MM.1S (cell line): ENCODE measurements around the gene ZCCHC2.

Experiments used
- DNase-seq: peaks from one replicate; pipeline ENCODE4 v3.0.0-alpha.2; 2015
- H2AFZ ChIP-seq: fragments of 300-600 bp; sonication (generic); 2 replicates; pipeline ENCODE4 v1.6.0; 2016; ENCODE audit warnings: antibody characterized with exemption, low read length
- H3F3A ChIP-seq: fragments of 300-600 bp; sonication (generic); 2 replicates; pipeline ENCODE4 v1.6.1; 2016; ENCODE audit warnings: mild to moderate bottlenecking, antibody characterized with exemption, low read length, moderate library complexity, mixed read lengths; ENCODE audit not compliant: insufficient read depth
- H3K27ac ChIP-seq: fragments of 300-600 bp; sonication (generic); 2 replicates; pipeline ENCODE4 v1.5.1; 2016; ENCODE audit warnings: mild to moderate bottlenecking, low read length
- H3K27me3 ChIP-seq: fragments of 300-600 bp; sonication (generic); replicated peaks from 2 replicates; pipeline ENCODE4 v1.6.0; 2016; ENCODE audit warnings: low read length; ENCODE audit not compliant: insufficient read depth
- H3K36me3 ChIP-seq: fragments of 300-600 bp; sonication (generic); replicated peaks from 2 replicates; pipeline ENCODE4 v1.6.1; 2016; ENCODE audit warnings: mild to moderate bottlenecking, low read length, mixed read lengths; ENCODE audit not compliant: insufficient read depth
- H3K4me1 ChIP-seq: fragments of 300-600 bp; sonication (generic); 2 replicates; pipeline ENCODE4 v1.6.1; 2016; ENCODE audit warnings: low read length, mixed read lengths
- H3K4me2 ChIP-seq: fragments of 300-600 bp; sonication (generic); 2 replicates; pipeline ENCODE4 v1.6.0; 2016; ENCODE audit warnings: low read depth, low read length
- H3K4me3 ChIP-seq: fragments of 300-600 bp; sonication (generic); 2 replicates; pipeline ENCODE4 v1.5.1; 2016; ENCODE audit warnings: low read length, mixed read lengths
- H3K79me2 ChIP-seq: fragments of 300-600 bp; sonication (generic); 2 replicates; pipeline ENCODE4 v1.6.1; 2016; ENCODE audit warnings: mixed run types, low read length, mixed read lengths
- H3K9ac ChIP-seq: fragments of 300-600 bp; sonication (generic); 2 replicates; pipeline ENCODE4 v1.6.1; 2016; ENCODE audit warnings: low read length, mixed read lengths
- H3K9me2 ChIP-seq: fragments of 300-600 bp; sonication (generic); replicated peaks from 2 replicates; pipeline ENCODE4 v1.6.1; 2016; ENCODE audit warnings: mild to moderate bottlenecking, low read length, mixed read lengths; ENCODE audit not compliant: insufficient read depth
- H3K9me3 ChIP-seq: fragments of 300-600 bp; sonication (generic); replicated peaks from 2 replicates; pipeline ENCODE4 v1.6.1; 2016; ENCODE audit warnings: mild to moderate bottlenecking, low read length, mixed read lengths; ENCODE audit not compliant: insufficient read depth
- H4K20me1 ChIP-seq: fragments of 300-600 bp; sonication (generic); 2 replicates; pipeline ENCODE4 v1.6.1; 2016; ENCODE audit warnings: mild to moderate bottlenecking, low read length, moderate library complexity, mixed read lengths; ENCODE audit not compliant: insufficient read depth
- EZH2 ChIP-seq: fragments of 300-600 bp; sonication (generic); optimal IDR thresholded peaks from 2 replicates; pipeline ENCODE3; 2017; ENCODE audit warnings: low read depth, mild to moderate bottlenecking, antibody characterized with exemption, low read length, mixed read lengths
- EZH2phosphoT487 ChIP-seq: fragments of 300-600 bp; sonication (generic); IDR thresholded peaks from 2 replicates; pipeline ENCODE4 v1.6.1; 2018; ENCODE audit warnings: antibody characterized with exemption, low read length
- TF ChIP-seq, protein P1 (sequence below): fragments of 300-600 bp; sonication (generic); IDR thresholded peaks from 2 replicates; pipeline ENCODE4 v1.5.1; 2016; ENCODE audit warnings: antibody characterized with exemption, low read length, mixed read lengths

ZCCHC2 gene

DNA sequence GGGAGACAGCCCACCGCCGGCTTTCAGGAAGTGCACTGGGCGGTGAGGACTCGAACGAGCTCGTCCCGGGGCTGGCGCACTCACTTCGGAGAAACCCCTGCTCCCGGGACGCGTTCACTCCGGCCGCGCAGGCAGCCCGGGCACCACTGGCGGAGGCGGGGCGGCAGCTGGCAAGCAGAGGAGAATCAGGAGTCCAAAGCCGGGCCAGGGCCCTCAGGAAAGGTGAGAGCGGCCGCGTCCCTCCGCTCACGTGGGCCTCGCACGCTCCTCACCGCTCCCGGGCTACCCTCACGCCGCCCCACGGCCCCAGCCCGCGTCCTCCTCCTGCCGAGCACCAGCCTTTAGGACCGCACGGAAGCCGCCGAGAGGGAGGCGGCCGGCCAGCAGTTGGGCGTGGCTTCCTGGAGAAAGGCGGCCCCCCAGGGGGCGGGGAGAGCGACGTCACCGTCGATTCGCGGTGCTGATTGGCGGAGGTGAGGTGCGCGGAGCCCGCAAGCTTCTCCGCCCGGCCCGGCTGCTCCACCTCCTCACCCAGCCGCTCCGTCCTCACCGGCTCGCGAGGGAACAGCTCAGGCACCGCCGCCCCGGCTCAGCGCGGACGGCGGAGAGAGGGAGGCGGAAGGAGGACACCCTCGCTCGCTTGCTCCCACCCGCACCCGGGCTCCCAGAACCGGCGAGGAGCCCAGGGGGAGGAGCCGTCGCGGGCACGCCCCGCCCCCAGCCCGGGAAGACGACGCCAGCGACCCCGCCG, at the start of gene ZCCHC2:
Gene ZCCHC2, plus strand, starts transcription at position 522 of the 751 bp plus-strand sequence. CDS start 400 bp downstream, outside the sequence.
- no peaks in the 10 kb centered on the region for H3K9me2 ChIP-seq
- no peaks in the 10 kb centered on the region for H3K79me2 ChIP-seq
- H3K27me3 ChIP-seq, result peaks cover 61% of the 10 kb centered on the region
- peaks cover 6% of the 10 kb centered on the region; the same call in 1 of the 2 replicates for H3K4me1 ChIP-seq
- H3K4me2 ChIP-seq, result peak within 1 kb of the TSS; percentile 85
- H3K9me3 ChIP-seq, result no peaks in the 10 kb centered on the region
- H4K20me1 ChIP-seq, result no peaks in the 10 kb centered on the region
- peak within 1 kb of the TSS; percentile 81 for H3K4me3 ChIP-seq
- TF ChIP-seq EZH2phosphoT487 (no peak), EZH2 (no peak)
- TF ChIP-seq, protein P1, sequence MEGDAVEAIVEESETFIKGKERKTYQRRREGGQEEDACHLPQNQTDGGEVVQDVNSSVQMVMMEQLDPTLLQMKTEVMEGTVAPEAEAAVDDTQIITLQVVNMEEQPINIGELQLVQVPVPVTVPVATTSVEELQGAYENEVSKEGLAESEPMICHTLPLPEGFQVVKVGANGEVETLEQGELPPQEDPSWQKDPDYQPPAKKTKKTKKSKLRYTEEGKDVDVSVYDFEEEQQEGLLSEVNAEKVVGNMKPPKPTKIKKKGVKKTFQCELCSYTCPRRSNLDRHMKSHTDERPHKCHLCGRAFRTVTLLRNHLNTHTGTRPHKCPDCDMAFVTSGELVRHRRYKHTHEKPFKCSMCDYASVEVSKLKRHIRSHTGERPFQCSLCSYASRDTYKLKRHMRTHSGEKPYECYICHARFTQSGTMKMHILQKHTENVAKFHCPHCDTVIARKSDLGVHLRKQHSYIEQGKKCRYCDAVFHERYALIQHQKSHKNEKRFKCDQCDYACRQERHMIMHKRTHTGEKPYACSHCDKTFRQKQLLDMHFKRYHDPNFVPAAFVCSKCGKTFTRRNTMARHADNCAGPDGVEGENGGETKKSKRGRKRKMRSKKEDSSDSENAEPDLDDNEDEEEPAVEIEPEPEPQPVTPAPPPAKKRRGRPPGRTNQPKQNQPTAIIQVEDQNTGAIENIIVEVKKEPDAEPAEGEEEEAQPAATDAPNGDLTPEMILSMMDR, result no peak
- peak within 1 kb of the TSS; percentile 52; the same call in 1 of the 2 replicates for H3K27ac ChIP-seq
- 0 out of 2 replicates have a peak, but pooled peaks cover 6% of the 10 kb centered on the region for H3F3A ChIP-seq
- DNase-seq, result peak; percentile 95
- peak within 1 kb of the TSS; percentile 69 for H2AFZ ChIP-seq
- peak within 1 kb of the TSS; percentile 37; the same call in 1 of the 2 replicates for H3K9ac ChIP-seq
- no peaks in the 10 kb centered on the region for H3K36me3 ChIP-seq

DNA sequence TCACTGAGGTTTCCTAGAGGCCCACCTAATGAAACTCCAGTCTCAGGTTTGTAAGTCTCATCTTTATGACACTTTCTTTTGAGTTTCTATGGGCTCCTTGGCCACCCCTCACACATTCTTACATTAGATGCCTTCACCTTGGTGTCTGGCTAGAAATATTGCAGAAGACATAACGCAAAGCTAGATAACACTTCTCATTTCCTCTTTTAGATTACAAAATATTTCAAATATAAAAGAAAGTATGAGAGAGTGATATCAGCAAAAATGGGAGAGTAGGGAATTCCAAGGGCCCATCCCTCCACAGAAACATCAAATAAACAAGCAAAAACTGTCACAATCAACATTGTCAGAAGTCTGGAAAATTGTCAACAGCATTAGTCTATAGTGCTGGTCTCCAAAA, 43.3 kb upstream of the ZCCHC2 start:
- Histone ChIP-seq H2AFZ (no peak overlapping the region), H3K9ac (no peak overlapping the region), H3K27ac (no peak overlapping the region), H3K9me3 (no peaks in the 10 kb centered on the region), H3F3A (no peaks in the 10 kb centered on the region), H3K27me3 (no peaks in the 10 kb centered on the region), H3K79me2 (no peaks in the 10 kb centered on the region), H3K4me3 (no peak overlapping the region), H4K20me1 (no peaks in the 10 kb centered on the region), H3K4me2 (no peak overlapping the region), H3K36me3 (no peaks in the 10 kb centered on the region), H3K9me2 (no peaks in the 10 kb centered on the region), H3K4me1 (no peaks in the 10 kb centered on the region)
- TF ChIP-seq EZH2phosphoT487, result no peak
- TF ChIP-seq EZH2, result no peak
- TF ChIP-seq, protein P1, result no peak
- no peak for DNase-seq

DNA sequence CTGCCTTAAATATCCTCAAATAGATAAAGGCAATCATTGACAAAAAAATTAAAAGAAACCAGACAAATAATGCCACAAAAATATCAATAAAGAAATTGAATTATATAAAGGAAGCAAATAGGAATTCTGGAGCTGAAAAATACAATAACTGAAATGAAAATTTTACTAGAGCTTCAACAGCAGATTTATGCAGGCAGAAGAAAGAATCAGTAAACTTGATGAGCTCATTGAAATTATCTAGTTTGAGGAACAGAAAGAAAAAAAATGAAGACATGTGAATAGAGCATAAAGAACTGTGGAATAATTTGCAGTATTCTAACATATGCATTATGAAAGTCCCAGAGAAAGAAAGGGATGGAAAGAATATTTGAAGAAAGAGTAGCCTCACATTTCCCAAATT, 41.9 kb upstream of the ZCCHC2 start:
- Histone ChIP-seq H3K9me3 (no peaks in the 10 kb centered on the region), H3K27ac (no peak overlapping the region), H3K27me3 (no peaks in the 10 kb centered on the region), H3K9ac (no peak overlapping the region), H3K79me2 (no peaks in the 10 kb centered on the region), H3K4me1 (no peaks in the 10 kb centered on the region), H3K4me2 (no peak overlapping the region), H3K9me2 (no peaks in the 10 kb centered on the region), H3K4me3 (no peak overlapping the region), H4K20me1 (no peaks in the 10 kb centered on the region), H3F3A (no peaks in the 10 kb centered on the region), H2AFZ (no peak overlapping the region), H3K36me3 (no peaks in the 10 kb centered on the region)
- DNase-seq, result no peak
- TF ChIP-seq, protein P1, result no peak
- TF ChIP-seq EZH2phosphoT487, result no peak
- no peak for TF ChIP-seq EZH2
